HG02610 (cell line): ENCODE data around the gene KATNA1.

Source experiments
- ATAC-seq: cut with Tn5 transposase; IDR thresholded peaks from one replicate; pipeline ENCODE4 v1.9.1; 2021; ENCODE audit warnings: mild to moderate bottlenecking, moderate library complexity; ENCODE audit not compliant: unreplicated experiment

The KATNA1 gene

GRCh38 chr6:149614337-149614736 is 34.2 kb downstream of the KATNA1 start:
- ATAC-seq: no peak

GRCh38 chr6:149608381-149608982 is 40.0 kb downstream of the KATNA1 start:
- ATAC-seq: peak; percentile 90

- ATAC-seq: no peak
Observed at GRCh38 chr6:149600508-149600907, 48.0 kb downstream of the KATNA1 start.

GRCh38 chr6:149593408-149593807 is 55.1 kb downstream of the KATNA1 start:
- no peak for ATAC-seq

GRCh38 chr6:149592983-149593382 is 55.5 kb downstream of the KATNA1 start:
- ATAC-seq: no peak

- no peak for ATAC-seq
Observed at GRCh38 chr6:149586149-149586548, 62.4 kb downstream of the KATNA1 start.

- ATAC-seq: no peak
Observed at GRCh38 chr6:149581349-149581748, 67.2 kb downstream of the KATNA1 start.

- ATAC-seq: no peak
Observed at GRCh38 chr6:149580880-149581279, 67.6 kb downstream of the KATNA1 start.

GRCh38 chr6:149567945-149568585 is 80.4 kb downstream of the KATNA1 start:
- no peak for ATAC-seq

- no peak for ATAC-seq
Observed at GRCh38 chr6:149567194-149567586, 81.3 kb downstream of the KATNA1 start.

GRCh38 chr6:149566410-149567193 is 81.9 kb downstream of the KATNA1 start:
- peak; percentile 13 for ATAC-seq

- peak; percentile 72 for ATAC-seq
Observed at GRCh38 chr6:149565527-149566409, 82.7 kb downstream of the KATNA1 start, which contains the start of gene GINM1. Gene GINM1 (plus strand): TSS chr6:149566375. CDS start chr6:149566415, 40 bp downstream.

- no peak for ATAC-seq
Observed at GRCh38 chr6:149563928-149564325, 84.6 kb downstream of the KATNA1 start.

GRCh38 chr6:149563203-149563927 is 85.1 kb downstream of the KATNA1 start:
- no peak for ATAC-seq

- ATAC-seq: no peak
Observed at GRCh38 chr6:149560736-149561135, 87.8 kb downstream of the KATNA1 start.

- ATAC-seq: no peak
Observed at GRCh38 chr6:149559389-149559788, 89.1 kb downstream of the KATNA1 start.

- no peak for ATAC-seq
Observed at GRCh38 chr6:149558029-149558428, 90.5 kb downstream of the KATNA1 start.

- no peak for ATAC-seq
Observed at GRCh38 chr6:149551920-149552319, 96.6 kb downstream of the KATNA1 start.

GRCh38 chr6:149545754-149546471 is 102.6 kb downstream of the KATNA1 start, which contains the start of gene PPIL4:
Gene PPIL4 (minus strand): TSS chr6:149546043. CDS start chr6:149546005, 38 bp downstream.
- ATAC-seq: peak; percentile 94
